CD4-positive, CD25-positive, alpha-beta regulatory T cell (primary cell): Measurements from ENCODE around the gene MLPH. TPM values are rescaled to one million over a fixed set of nuclear protein-coding genes. Genes with fewer than 3 reads are reported as not detected.

Experiments
- ATAC-seq, 2 donors: fragments of 150-1000 bp; cut with Tn5 transposase; one replicate each; pipeline ENCODE4 v1.10.0; 2021; ENCODE audit warnings: low read depth in 2 of 2, moderate number of reproducible peaks in 2 of 2, moderate library complexity in 1 of 2
- DNase-seq, 3 donors: peaks; one replicate each; pipeline versions ENCODE4 v3.0.0 to v3.0.0-alpha.2; 2012 to 2022; ENCODE audit warnings: mixed read lengths in 1 of 3
- H3K27ac ChIP-seq: one replicate; pipeline ENCODE4 v1.7.0; 2013; ENCODE audit warnings: mild to moderate bottlenecking, low read length; ENCODE audit not compliant: insufficient read depth, poor library complexity, severe bottlenecking
- H3K27me3 ChIP-seq: one replicate; pipeline ENCODE4 v1.7.0; 2013; ENCODE audit warnings: low read length; ENCODE audit not compliant: control insufficient read depth, insufficient read depth
- H3K36me3 ChIP-seq: one replicate; pipeline ENCODE4 v1.7.0; 2013; ENCODE audit warnings: mild to moderate bottlenecking, low read length, moderate library complexity; ENCODE audit not compliant: control insufficient read depth, insufficient read depth
- H3K4me1 ChIP-seq: 2 replicates; pipeline ENCODE4 v1.7.0; 2013; ENCODE audit warnings: mild to moderate bottlenecking, low read length; ENCODE audit not compliant: insufficient read depth, control insufficient read depth, poor library complexity, severe bottlenecking
- H3K4me3 ChIP-seq: one replicate; pipeline ENCODE4 v1.7.0; 2013; ENCODE audit warnings: low read depth, mild to moderate bottlenecking, low read length, moderate library complexity
- H3K9me3 ChIP-seq, 2 experiments: 1 replicate in 1 of 2; 2 replicates in 1 of 2; pipeline ENCODE4 v1.7.0; 2013; ENCODE audit warnings: low read length in 2 of 2, mild to moderate bottlenecking in 1 of 2, moderate library complexity in 1 of 2; ENCODE audit not compliant: control insufficient read depth in 2 of 2
- H3K27ac Mint-ChIP-seq, 3 donors: one replicate each; pipeline ENCODE4 v1.8.0; 2020 to 2022; ENCODE audit warnings: mild to moderate bottlenecking in 3 of 3, mixed read lengths in 3 of 3, moderate library complexity in 2 of 3
- H3K27me3 Mint-ChIP-seq: one replicate; pipeline ENCODE4 v1.8.0; 2022; ENCODE audit warnings: mild to moderate bottlenecking, mixed read lengths
- H3K36me3 Mint-ChIP-seq: one replicate; pipeline ENCODE4 v1.8.0; 2020; ENCODE audit warnings: mixed read lengths
- H3K4me1 Mint-ChIP-seq, 4 donors: one replicate each; pipeline ENCODE4 v1.8.0; 2020 to 2022; ENCODE audit warnings: mixed read lengths in 4 of 4, mild to moderate bottlenecking in 1 of 4
- H3K4me3 Mint-ChIP-seq, 4 donors: one replicate each; pipeline ENCODE4 v1.8.0; 2020 to 2022; ENCODE audit warnings: mild to moderate bottlenecking in 4 of 4, mixed read lengths in 4 of 4, moderate library complexity in 3 of 4
- H3K9me3 Mint-ChIP-seq, 7 donors: one replicate each; pipeline ENCODE4 v1.8.0; 2020 to 2022; ENCODE audit warnings: mixed read lengths in 7 of 7, mild to moderate bottlenecking in 3 of 7, moderate library complexity in 2 of 7
- polyA plus RNA-seq, 4 donors: library from polyadenylated mRNA; unstranded; fragments of 300-500 nt; fragmentation: Illumina TruSeq; gene quantifications; one replicate each; pipeline ENCODE4 v1.2.3, GENCODE V29; 2021
- total RNA-seq: library from RNA; stranded (reverse); gene quantifications from one replicate; pipeline ENCODE4 v1.2.3, GENCODE V29; 2022

Gene MLPH
- total and polyA plus RNA-seq, 5 donors from 2014 or later, result 0.47 TPM; not detected in 4

- peaks cover 15% of the 10 kb centered on the region for H3K27me3 Mint-ChIP-seq
- Histone ChIP-seq H3K4me1 (peaks cover 12% of the 10 kb centered on the region), H3K27me3 (peaks cover 18% of the 10 kb centered on the region), H3K9me3 (no peaks in the 10 kb centered on the region), H3K4me3 (peak overlapping the region; percentile 70), H3K27ac (peak overlapping the region; percentile 42), H3K36me3 (no peaks in the 10 kb centered on the region)
- H3K4me3 Mint-ChIP-seq, result peak overlapping the region; percentile 85 to 90 (median 87)
- no peaks in the 10 kb centered on the region for H3K9me3 Mint-ChIP-seq
- DNase-seq, result peak; percentile 63 to 74 (median 73)
- H3K36me3 Mint-ChIP-seq, result no peaks in the 10 kb centered on the region
- peaks cover 0 to 18% (median 2%) of the 10 kb centered on the region in 4 donors for H3K4me1 Mint-ChIP-seq
- peak; percentile 80 to 86 for ATAC-seq
- H3K27ac Mint-ChIP-seq, result peak overlapping the region; percentile 91 to 96 (median 94)
These were observed 11.9 kb upstream of the MLPH start for GRCh38 chr2:237474931-237475703.

GRCh38 chr2:237475704-237476141 is 11.3 kb upstream of the MLPH start:
- DNase-seq, result peak in 1 of 3 donors; percentile 31
- H3K4me3 Mint-ChIP-seq, result peak overlapping the region; percentile 81 to 84 (median 83)
- peak overlapping the region; percentile 70 for H3K4me3 ChIP-seq
- H3K36me3 Mint-ChIP-seq, result no peaks in the 10 kb centered on the region
- no peaks in the 10 kb centered on the region for H3K9me3 ChIP-seq
- no peaks in the 10 kb centered on the region for H3K36me3 ChIP-seq
- H3K27me3 ChIP-seq, result peaks cover 20% of the 10 kb centered on the region
- H3K4me1 Mint-ChIP-seq, result peaks cover 0 to 18% (median 2%) of the 10 kb centered on the region in 4 donors
- peaks cover 12% of the 10 kb centered on the region for H3K4me1 ChIP-seq
- peak; percentile 24 to 41 for ATAC-seq
- no peak overlapping the region for H3K27ac ChIP-seq
- H3K9me3 Mint-ChIP-seq, result no peaks in the 10 kb centered on the region
- peak overlapping the region in 2 of 3 donors; percentile 72 to 95 for H3K27ac Mint-ChIP-seq
- H3K27me3 Mint-ChIP-seq, result peaks cover 15% of the 10 kb centered on the region

GRCh38 chr2:237478095-237478494 is 9.0 kb upstream of the MLPH start:
- Mint-ChIP-seq H3K27ac (no peak overlapping the region), H3K4me1 (peaks cover 0 to 18% (median 2%) of the 10 kb centered on the region in 4 donors), H3K27me3 (peaks cover 32% of the 10 kb centered on the region), H3K9me3 (no peaks in the 10 kb centered on the region), H3K36me3 (no peaks in the 10 kb centered on the region), H3K4me3 (peak overlapping the region in 1 of 4 donors; percentile 21)
- ATAC-seq (no peak), DNase-seq (no peak)
- H3K36me3 ChIP-seq, result no peaks in the 10 kb centered on the region
- H3K4me3 ChIP-seq, result no peak overlapping the region
- no peak overlapping the region for H3K27ac ChIP-seq
- H3K27me3 ChIP-seq, result peaks cover 20% of the 10 kb centered on the region
- no peaks in the 10 kb centered on the region for H3K9me3 ChIP-seq
- peaks cover 12% of the 10 kb centered on the region for H3K4me1 ChIP-seq

GRCh38 chr2:237478979-237479378 is 8.1 kb upstream of the MLPH start:
- DNase-seq (no peak), ATAC-seq (no peak)
- Histone ChIP-seq H3K27ac (no peak overlapping the region), H3K4me3 (no peak overlapping the region), H3K4me1 (peaks cover 12% of the 10 kb centered on the region), H3K36me3 (no peaks in the 10 kb centered on the region), H3K27me3 (peaks cover 20% of the 10 kb centered on the region), H3K9me3 (no peaks in the 10 kb centered on the region)
- Mint-ChIP-seq H3K27me3 (peaks cover 35% of the 10 kb centered on the region), H3K36me3 (no peaks in the 10 kb centered on the region), H3K9me3 (no peaks in the 10 kb centered on the region), H3K4me3 (peak overlapping the region in 1 of 4 donors; percentile 43), H3K4me1 (peaks cover 0 to 13% (median 2%) of the 10 kb centered on the region in 4 donors), H3K27ac (no peak overlapping the region)

GRCh38 chr2:237479747-237480146 is 7.3 kb upstream of the MLPH start:
- H3K4me3 ChIP-seq, result no peak overlapping the region

GRCh38 chr2:237480556-237480955 is 6.5 kb upstream of the MLPH start:
- Mint-ChIP-seq H3K9me3 (peaks cover 0 to 2% (median 0%) of the 10 kb centered on the region in 7 donors), H3K4me1 (peaks cover 0 to 6% (median 2%) of the 10 kb centered on the region in 4 donors), H3K27me3 (peaks cover 48% of the 10 kb centered on the region), H3K27ac (no peak overlapping the region), H3K4me3 (no peak overlapping the region), H3K36me3 (no peaks in the 10 kb centered on the region)
- DNase-seq, result no peak
- Histone ChIP-seq H3K36me3 (no peaks in the 10 kb centered on the region), H3K27me3 (peaks cover 27% of the 10 kb centered on the region), H3K9me3 (no peaks in the 10 kb centered on the region), H3K4me3 (no peak overlapping the region), H3K27ac (no peak overlapping the region), H3K4me1 (peaks cover 5% of the 10 kb centered on the region)
- ATAC-seq, result no peak

More at GRCh38 chr2:237479747-237480146, 7.3 kb upstream of the MLPH start:
- Histone ChIP-seq H3K27me3 (peaks cover 23% of the 10 kb centered on the region), H3K9me3 (no peaks in the 10 kb centered on the region), H3K36me3 (no peaks in the 10 kb centered on the region), H3K4me1 (peaks cover 10% of the 10 kb centered on the region), H3K27ac (no peak overlapping the region)
- no peak for ATAC-seq
- Mint-ChIP-seq H3K27me3 (peaks cover 42% of the 10 kb centered on the region), H3K4me3 (no peak overlapping the region), H3K4me1 (peaks cover 0 to 7% (median 2%) of the 10 kb centered on the region in 4 donors), H3K36me3 (no peaks in the 10 kb centered on the region), H3K9me3 (no peaks in the 10 kb centered on the region), H3K27ac (no peak overlapping the region)
- DNase-seq, result no peak

- peaks cover 27% of the 10 kb centered on the region for H3K27me3 ChIP-seq
- H3K4me3 ChIP-seq, result no peak overlapping the region
- peaks cover 0 to 2% (median 0%) of the 10 kb centered on the region in 7 donors for H3K9me3 Mint-ChIP-seq
- H3K27ac ChIP-seq, result no peak overlapping the region
- H3K4me3 Mint-ChIP-seq, result no peak overlapping the region
- H3K27me3 Mint-ChIP-seq, result peaks cover 52% of the 10 kb centered on the region
- H3K4me1 Mint-ChIP-seq, result peaks cover 0 to 3% (median under 1%) of the 10 kb centered on the region in 4 donors
- H3K27ac Mint-ChIP-seq, result no peak overlapping the region
- no peaks in the 10 kb centered on the region for H3K9me3 ChIP-seq
- no peak for DNase-seq
- H3K36me3 Mint-ChIP-seq, result no peaks in the 10 kb centered on the region
- no peak for ATAC-seq
- peaks cover under 1% of the 10 kb centered on the region for H3K4me1 ChIP-seq
- no peaks in the 10 kb centered on the region for H3K36me3 ChIP-seq
These were observed 6.0 kb upstream of the MLPH start for GRCh38 chr2:237480988-237481525.
